Measurements from ENCODE around the gene TWF2.

The TWF2 gene

DNA sequence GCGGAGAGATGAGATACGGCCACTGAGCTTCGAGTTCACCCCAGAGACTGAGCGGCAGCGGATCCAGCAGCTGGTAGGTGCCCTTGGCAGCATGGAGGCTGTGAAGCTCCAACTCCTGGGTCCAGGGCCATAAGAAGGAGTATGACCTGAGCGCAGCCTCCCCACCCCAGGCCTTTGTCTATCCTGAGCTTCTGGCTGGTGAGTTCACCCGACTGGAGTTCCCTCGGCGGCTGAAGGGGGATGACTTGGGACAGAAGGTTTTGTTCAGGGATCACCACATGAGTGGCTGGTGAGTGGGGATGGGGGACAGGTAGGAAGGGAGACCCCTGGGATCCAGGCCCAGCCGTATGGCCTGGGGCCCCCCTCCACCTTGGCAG is 9.2 kb upstream of the TWF2 start:
- peaks cover 22% of the 10 kb centered on the region for H4K20me1 ChIP-seq
- peaks cover 47% of the 10 kb centered on the region for H3K36me3 ChIP-seq
- H3K4me1 ChIP-seq = peaks cover 55% of the 10 kb centered on the region
- no peaks in the 10 kb centered on the region for H3K9me3 ChIP-seq
- TF ChIP-seq Cebpa-rat (IDR thresholded peaks at IDR 0.05) = no peak
- no peak overlapping the region for H3K9ac ChIP-seq
- no peaks in the 10 kb centered on the region for H3K27me3 ChIP-seq
- peak overlapping the region; percentile 15; the same call in 1 of the 2 replicates for H3K27ac ChIP-seq
- H3K4me2 ChIP-seq = no peak overlapping the region
- no peak overlapping the region for H3K4me3 ChIP-seq

DNA sequence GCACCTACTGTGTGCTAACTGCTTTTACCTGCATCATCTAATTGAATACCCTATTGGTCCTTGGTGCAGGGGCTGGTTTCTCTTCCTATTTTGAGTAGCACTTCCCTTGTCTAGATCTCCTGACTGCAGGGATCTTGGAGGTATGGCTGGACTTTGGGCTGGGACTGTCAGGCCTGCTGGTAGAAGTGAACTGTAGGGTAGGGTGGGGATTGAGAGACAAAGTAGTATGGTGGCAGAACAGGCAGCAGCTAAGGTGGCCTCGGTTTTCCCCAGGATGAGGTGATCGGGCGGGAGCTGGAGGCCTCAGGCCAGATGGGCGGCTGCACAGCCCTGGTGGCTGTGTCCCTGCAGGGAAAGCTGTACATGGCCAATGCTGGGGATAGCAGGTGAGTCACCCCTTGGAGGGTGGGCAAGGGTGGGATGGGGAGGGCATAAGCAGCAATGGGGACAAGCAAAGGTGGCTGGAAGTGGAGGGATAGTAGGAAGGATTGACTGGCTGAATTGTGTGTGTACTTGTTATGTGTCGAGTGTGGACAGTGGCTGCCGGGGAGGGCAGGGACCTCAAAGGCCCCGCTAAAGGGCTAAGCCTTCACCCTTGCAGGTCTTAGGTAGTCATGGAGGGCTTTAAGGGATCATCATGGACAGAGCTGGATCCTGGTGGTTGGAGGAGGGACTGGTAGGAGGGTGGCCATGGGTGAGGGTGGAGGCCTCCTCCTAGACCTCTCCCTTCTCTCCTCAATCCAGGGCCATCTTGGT is 8.6 kb upstream of the TWF2 start:
- Histone ChIP-seq H3K4me2 (no peak overlapping the region), H3K27ac (peak overlapping the region; percentile 15; the same call in 1 of the 2 replicates), H4K20me1 (peaks cover 16% of the 10 kb centered on the region), H3K36me3 (peaks cover 47% of the 10 kb centered on the region), H3K9me3 (no peaks in the 10 kb centered on the region), H3K4me3 (no peak overlapping the region), H3K9ac (no peak overlapping the region), H3K4me1 (peaks cover 49% of the 10 kb centered on the region), H3K27me3 (no peaks in the 10 kb centered on the region)
- no peak for TF ChIP-seq Cebpa-rat (IDR thresholded peaks at IDR 0.05)

GRCh38 chr3:52246728-52247408 is 7.9 kb upstream of the TWF2 start:
- H3K4me2 ChIP-seq = peak overlapping the region; percentile 91
- H4K20me1 ChIP-seq = peaks cover 16% of the 10 kb centered on the region
- no peak for TF ChIP-seq Cebpa-rat (IDR thresholded peaks at IDR 0.05)
- no peak overlapping the region for H3K9ac ChIP-seq
- peaks cover 50% of the 10 kb centered on the region for H3K4me1 ChIP-seq
- H3K36me3 ChIP-seq = peaks cover 42% of the 10 kb centered on the region
- peak overlapping the region; percentile 88; the same call in 1 of the 2 replicates for H3K27ac ChIP-seq
- no peaks in the 10 kb centered on the region for H3K27me3 ChIP-seq
- H3K9me3 ChIP-seq = no peaks in the 10 kb centered on the region
- H3K4me3 ChIP-seq = no peak overlapping the region

DNA sequence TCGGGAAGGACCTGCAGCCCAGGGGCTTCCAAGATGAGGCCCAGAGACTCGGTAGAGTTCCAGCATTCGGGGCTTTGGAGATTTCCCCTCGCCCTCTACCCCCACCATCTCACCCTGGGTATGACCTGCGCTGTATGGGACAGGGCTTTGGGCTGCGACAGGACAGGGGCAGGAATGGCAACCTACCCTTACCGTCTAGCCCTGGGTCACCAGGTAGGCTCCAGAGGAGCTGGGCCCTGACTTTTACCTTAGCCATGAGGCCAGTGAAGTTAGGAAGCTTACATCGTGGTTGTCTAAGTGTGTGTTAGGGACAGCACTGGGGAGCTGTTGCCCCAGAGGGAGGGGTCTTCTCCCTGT is 7.3 kb upstream of the TWF2 start:
- no peaks in the 10 kb centered on the region for H3K27me3 ChIP-seq
- peak overlapping the region; percentile 88 for H3K27ac ChIP-seq
- no peaks in the 10 kb centered on the region for H3K9me3 ChIP-seq

DNA sequence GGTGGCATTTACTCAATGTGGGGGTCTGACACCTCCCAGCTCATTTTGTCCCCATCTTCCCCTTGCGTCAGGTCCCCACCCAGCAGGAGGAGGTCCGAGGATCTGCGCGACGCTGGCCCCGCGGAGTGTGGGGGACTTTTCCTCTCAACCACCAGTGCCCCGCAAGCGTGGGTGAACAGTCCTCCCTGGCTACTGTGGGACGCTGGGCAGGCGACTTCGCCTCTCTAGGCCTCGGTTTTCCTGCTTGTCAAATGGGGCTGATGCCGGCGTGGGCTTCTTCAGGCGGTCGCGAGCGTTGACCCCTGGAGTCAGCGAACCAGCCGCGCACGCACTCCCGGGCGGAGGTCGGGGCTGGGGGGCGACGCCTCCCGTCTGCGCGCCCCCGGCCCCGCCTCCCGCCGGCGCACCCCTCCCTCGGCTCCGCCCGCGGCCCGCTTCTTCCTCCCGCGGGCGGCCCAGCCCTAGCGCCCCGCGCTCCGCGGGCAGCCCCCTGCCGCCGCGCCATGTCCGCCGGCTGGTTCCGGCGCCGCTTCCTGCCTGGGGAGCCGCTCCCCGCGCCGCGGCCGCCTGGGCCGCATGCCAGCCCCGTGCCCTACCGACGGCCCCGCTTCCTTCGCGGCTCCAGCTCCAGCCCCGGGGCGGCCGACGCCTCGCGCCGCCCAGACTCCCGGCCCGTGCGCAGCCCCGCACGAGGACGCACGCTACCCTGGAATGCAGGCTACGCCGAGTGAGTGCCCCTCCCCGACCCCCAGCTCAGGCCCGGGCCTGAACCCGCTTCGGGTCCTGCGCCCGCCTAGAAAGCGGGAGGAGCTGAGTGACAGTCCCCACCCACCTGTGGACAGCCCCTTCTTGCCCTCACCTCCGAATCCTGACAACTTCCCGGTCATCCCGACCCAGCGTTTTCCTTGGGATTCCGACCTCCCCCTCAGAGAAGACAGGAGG is 6.6 kb upstream of the TWF2 start, which contains the start of gene PPM1M:
Gene PPM1M (plus strand): TSS at position 438 of the 942 bp plus-strand sequence. CDS start 66 bp downstream, at position 504.
- H3K9me3 ChIP-seq = no peaks in the 10 kb centered on the region
- H3K27ac ChIP-seq = peak within 1 kb of the TSS; percentile 88
- peaks cover 54% of the 10 kb centered on the region for H3K4me1 ChIP-seq
- no peak for TF ChIP-seq Cebpa-rat (IDR thresholded peaks at IDR 0.05)
- peaks cover 29% of the 10 kb centered on the region for H3K36me3 ChIP-seq
- peak within 1 kb of the TSS; percentile 91 for H3K4me2 ChIP-seq
- peak within 1 kb of the TSS; percentile 81 for H3K9ac ChIP-seq
- peaks cover 16% of the 10 kb centered on the region for H4K20me1 ChIP-seq
- H3K27me3 ChIP-seq = no peaks in the 10 kb centered on the region
- peak within 1 kb of the TSS; percentile 67 for H3K4me3 ChIP-seq

More for the DNA sequence above, 7.3 kb upstream of the TWF2 start:
- peaks cover 16% of the 10 kb centered on the region for H4K20me1 ChIP-seq
- peak overlapping the region; percentile 91 for H3K4me2 ChIP-seq
- peaks cover 54% of the 10 kb centered on the region for H3K4me1 ChIP-seq
- peaks cover 35% of the 10 kb centered on the region for H3K36me3 ChIP-seq
- peak overlapping the region; percentile 81 for H3K9ac ChIP-seq
- TF ChIP-seq Cebpa-rat (IDR thresholded peaks at IDR 0.05) = no peak
- peak overlapping the region; percentile 67 for H3K4me3 ChIP-seq

DNA sequence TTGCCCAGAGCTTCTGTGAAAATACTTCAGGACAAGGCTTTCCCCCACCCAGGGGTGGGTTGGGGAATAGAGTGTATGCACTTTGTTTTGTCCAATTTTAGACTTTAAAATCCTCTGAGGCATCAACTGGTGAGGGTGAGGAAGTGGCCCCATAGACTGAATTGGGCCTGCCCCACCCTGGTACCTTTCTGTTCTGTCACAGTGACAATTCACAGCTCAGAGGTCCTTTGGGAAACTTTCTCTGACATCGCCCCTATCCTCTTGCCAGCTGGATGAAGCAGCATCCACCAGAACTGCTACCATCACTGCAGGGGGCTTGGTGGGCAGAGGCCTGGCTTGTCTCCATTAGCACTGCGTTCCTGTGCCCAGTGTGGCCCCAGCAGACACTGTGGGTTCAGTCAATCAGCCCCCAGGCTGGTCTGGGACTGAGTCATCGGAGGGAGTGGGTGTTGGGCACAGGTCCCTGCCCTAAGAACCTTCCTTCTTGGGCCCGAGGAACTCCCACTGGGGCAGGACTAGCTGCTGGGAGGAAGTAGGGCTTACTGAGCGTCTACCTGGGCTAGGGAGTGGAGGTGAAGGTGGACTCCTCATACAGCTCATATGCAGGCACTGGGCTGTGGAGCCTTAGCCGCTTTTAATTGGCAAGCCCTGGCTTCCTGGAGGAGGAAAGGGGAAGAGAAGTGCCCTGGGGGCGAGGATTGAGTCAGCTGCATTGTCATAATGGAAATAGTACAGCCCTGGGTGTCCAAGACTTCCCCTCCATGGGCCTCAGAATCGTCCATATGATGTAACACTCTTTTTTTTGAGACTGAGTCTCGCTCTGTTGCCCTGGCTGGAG is 5.1 kb upstream of the TWF2 start:
- Histone ChIP-seq H3K9me3 (no peaks in the 10 kb centered on the region), H3K27ac (peak overlapping the region; percentile 88), H3K27me3 (no peaks in the 10 kb centered on the region), H3K4me1 (peaks cover 63% of the 10 kb centered on the region), H3K9ac (peak overlapping the region; percentile 43; the same call in 1 of the 2 replicates), H4K20me1 (0 out of 2 replicates have a peak, but pooled peaks cover 2% of the 10 kb centered on the region), H3K4me2 (peak overlapping the region; percentile 91), H3K4me3 (no peak overlapping the region), H3K36me3 (peaks cover 13% of the 10 kb centered on the region)
- TF ChIP-seq Cebpa-rat (IDR thresholded peaks at IDR 0.05) = no peak

DNA sequence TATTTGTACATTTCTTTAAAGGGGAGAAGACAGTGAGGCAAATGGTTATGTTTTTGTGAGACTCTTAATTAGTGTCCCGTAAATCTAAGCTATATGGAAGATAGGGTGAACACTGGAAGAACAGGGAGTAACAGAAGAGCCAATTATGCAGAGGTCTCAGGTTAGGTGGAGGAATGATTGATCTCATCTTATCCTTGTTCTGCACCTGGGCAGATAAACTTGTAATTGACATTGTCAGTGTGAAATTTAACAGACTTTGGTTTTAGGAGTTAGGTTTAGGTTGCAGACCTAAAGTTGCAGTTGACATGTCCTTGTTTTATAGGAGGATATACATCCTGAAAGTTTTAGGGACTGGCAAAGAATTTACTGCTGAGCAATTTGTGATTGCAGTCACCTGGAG is 3.1 kb upstream of the TWF2 start:
- Histone ChIP-seq H3K36me3 (no peaks in the 10 kb centered on the region), H3K4me1 (peaks cover 77% of the 10 kb centered on the region), H3K4me2 (no peak overlapping the region), H3K27ac (0 out of 2 replicates have a peak overlapping the region, but pooled peaks have one; percentile 20), H3K9me3 (no peaks in the 10 kb centered on the region), H3K9ac (no peak overlapping the region), H4K20me1 (peaks cover 15% of the 10 kb centered on the region), H3K27me3 (no peaks in the 10 kb centered on the region), H3K4me3 (no peak overlapping the region)
- TF ChIP-seq Cebpa-rat (IDR thresholded peaks at IDR 0.05) = no peak

DNA sequence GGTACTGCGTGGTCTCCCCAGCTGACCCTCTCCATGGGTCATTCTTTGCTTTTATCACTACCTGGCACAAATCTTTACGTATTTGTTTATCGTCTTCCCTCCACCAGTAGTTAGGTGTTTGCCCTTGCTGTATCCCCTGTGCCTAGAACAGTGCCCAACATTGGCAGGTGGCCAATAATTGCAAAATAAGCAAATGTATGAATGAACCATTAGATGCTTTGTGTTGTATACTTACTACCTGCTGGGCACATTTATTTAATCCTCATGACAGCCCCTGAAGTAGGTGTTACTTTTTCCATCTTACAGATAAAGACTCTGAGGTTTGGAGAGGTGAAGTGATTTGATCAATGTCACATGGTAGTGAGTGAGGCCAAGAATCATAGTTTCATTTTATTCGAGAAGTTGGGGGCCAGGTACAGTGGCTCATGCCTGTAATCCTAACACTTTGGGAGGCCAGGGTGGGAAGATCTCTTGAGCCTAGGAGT is 2.0 kb upstream of the TWF2 start:
- Histone ChIP-seq H3K27me3 (no peaks in the 10 kb centered on the region), H3K4me2 (peak overlapping the region; percentile 90), H3K9me3 (no peaks in the 10 kb centered on the region), H3K27ac (peak overlapping the region; percentile 98; the same call in 1 of the 2 replicates), H3K9ac (no peak overlapping the region), H4K20me1 (peaks cover 24% of the 10 kb centered on the region), H3K4me3 (no peak overlapping the region), H3K4me1 (peaks cover 77% of the 10 kb centered on the region), H3K36me3 (no peaks in the 10 kb centered on the region)
- no peak for TF ChIP-seq Cebpa-rat (IDR thresholded peaks at IDR 0.05)

All from BLaER1 (cell line).